Transverse colon (tissue), 4 donors: Measurements from ENCODE around the gene ARSG. TPM values are rescaled to one million over a fixed set of nuclear protein-coding genes. Genes with fewer than 3 reads are reported as not detected.
"Not testable (repeated sequence)": the region's sequence is repeated elsewhere in the genome, so short reads cannot be mapped to it uniquely, and the experiment has no call there.

Experiments used
- DNase-seq: peaks from one replicate; pipeline ENCODE4 v3.0.0-alpha.2; 2019
- H3K27ac ChIP-seq, 4 donors: fragments of 200-600 bp; sonication (generic); 2 replicates each; pipeline ENCODE4 v1.5.1; 2016 to 2018; ENCODE audit warnings: inconsistent platforms in 4 of 4
- H3K27me3 ChIP-seq: fragments of 200-600 bp; sonication (generic); 2 replicates; pipeline ENCODE4 v1.5.1; 2017; ENCODE audit warnings: inconsistent platforms
- H3K36me3 ChIP-seq, 4 donors: fragments of 200-600 bp; sonication (generic); 2 replicates each; pipeline ENCODE4 v1.5.1; 2017 to 2019; ENCODE audit warnings: inconsistent platforms in 4 of 4
- H3K4me1 ChIP-seq, 4 donors: fragments of 200-600 bp; sonication (generic); 2 replicates each; pipeline ENCODE4 v1.5.1; 2017 to 2020; ENCODE audit warnings: inconsistent platforms in 4 of 4
- H3K4me3 ChIP-seq, 4 donors: fragments of 200-600 bp; sonication (generic); 1 replicate in 1 of 4; 2 replicates in 3 of 4; pipeline versions ENCODE4 v1.5.1 to v1.6.1; 2017 to 2019; ENCODE audit warnings: inconsistent platforms in 4 of 4
- H3K9me3 ChIP-seq, 2 donors: fragments of 200-600 bp; sonication (generic); 2 replicates each; pipeline ENCODE4 v1.5.1; 2017 to 2019; ENCODE audit warnings: inconsistent platforms in 2 of 2
- CTCF ChIP-seq, 5 experiments: fragments of 200-600 bp in 3 of 5; fragments of 450-650 bp in 2 of 5; sonication (generic) in 3 of 5; IDR thresholded peaks; 1 replicate in 2 of 5; 2 replicates in 3 of 5; pipeline ENCODE4 v1.5.1; 2016 to 2017; ENCODE audit warnings: antibody characterized with exemption in 5 of 5, inconsistent platforms in 3 of 5, mild to moderate bottlenecking in 2 of 5, moderate library complexity in 1 of 5
- EP300 ChIP-seq: sonication (generic); formaldehyde crosslinking; IDR thresholded peaks from one replicate; pipeline ENCODE4 v1.6.1; 2017; ENCODE audit warnings: antibody characterized with exemption, low read depth
- POLR2A ChIP-seq: fragments of 450-650 bp; IDR thresholded peaks from one replicate; pipeline ENCODE4 v1.6.1; 2016; ENCODE audit warnings: antibody characterized with exemption, mild to moderate bottlenecking, moderate library complexity
- POLR2AphosphoS5 ChIP-seq, 3 donors: sonication (generic); formaldehyde crosslinking; IDR thresholded peaks; one replicate each; pipeline ENCODE4 v1.6.1; 2016; ENCODE audit warnings: antibody characterized with exemption in 3 of 3
- whole genome bisulfite sequencing, 2 donors: methylation state at CpG; one replicate each; pipeline ENCODE4 v1.1.5; 2018; ENCODE audit warnings: low coverage in 1 of 2; 5-methylcytosine and 5-hydroxymethylcytosine counted together
- in situ Hi-C, 4 donors: fragments of 200-750 bp; cut with MboI; loops; one replicate each; pipeline versions ENCODE4 v1.15.0 to v1.15.1; 2017; ENCODE audit warnings: low sequenced_read_pairs in 3 of 4, low pct_ligation_motif_present in 1 of 4, low pct_unique_long_range_greater_than_20kb in 1 of 4
- intact Hi-C: fragments of 100-400 bp; cut with DNase I; formaldehyde crosslinking; loops from one replicate; pipeline ENCODE4 v1.15.1; 2023; ENCODE audit warnings: low total_unique reads
- total RNA-seq, 4 donors: library from RNA; depleted of rRNA; stranded (reverse); fragments of >200 nt; gene quantifications; one replicate each; pipeline ENCODE4 v1.1.0, GENCODE V29; 2016

Gene ARSG
- total RNA-seq, 4 donors from 2014 or later, result 0.41 to 4.4 (median 1.6) TPM; not detected in 1

- TF ChIP-seq POLR2AphosphoS5 (IDR thresholded peaks at IDR 0.05) (no peak), CTCF (IDR thresholded peaks at IDR 0.05) (no peak), EP300 (no peak), POLR2A (no peak)
- in situ Hi-C loops, result no loop called here
Measured at GRCh38 chr17:68352041-68352440, 60.7 kb downstream of the ARSG start.

GRCh38 chr17:68352671-68353070 is 61.4 kb downstream of the ARSG start:
- H3K27me3 ChIP-seq, in situ Hi-C loops, H3K4me1 ChIP-seq, H3K36me3 ChIP-seq, DNase-seq, intact Hi-C loops, H3K4me3 ChIP-seq, H3K27ac ChIP-seq, H3K9me3 ChIP-seq: not testable (repeated sequence)
- WGBS, 2 donors, result 91 to 93% methylated on average over 8 to 9 of the region's 9 CpGs

More at GRCh38 chr17:68352041-68352440, 60.7 kb downstream of the ARSG start:
- DNase-seq, result no peak
- intact Hi-C loops, result no loop called here
- no peaks in the 10 kb centered on the region for H3K27me3 ChIP-seq
- H3K9me3 ChIP-seq, result no peaks in the 10 kb centered on the region
- H3K4me1 ChIP-seq, result no peaks in the 10 kb centered on the region
- no peaks in the 10 kb centered on the region for H3K36me3 ChIP-seq
- WGBS, 2 donors, result 68 to 80% methylated on average over 3 of the region's 3 CpGs
- H3K27ac ChIP-seq, result no peak overlapping the region
- H3K4me3 ChIP-seq, result no peak overlapping the region

- TF ChIP-seq EP300 (no peak), CTCF (IDR thresholded peaks at IDR 0.05) (no peak), POLR2AphosphoS5 (IDR thresholded peaks at IDR 0.05) (no peak), POLR2A (no peak)
- no peak for DNase-seq
- in situ Hi-C loops (no loop called here), intact Hi-C loops (no loop called here)
- Histone ChIP-seq H3K4me3 (no peak overlapping the region), H3K4me1 (no peaks in the 10 kb centered on the region), H3K27me3 (no peaks in the 10 kb centered on the region), H3K27ac (no peak overlapping the region), H3K36me3 (no peaks in the 10 kb centered on the region), H3K9me3 (no peaks in the 10 kb centered on the region)
- 60 to 84% methylated on average over 4 of the region's 4 CpGs for WGBS, 2 donors
Measured at GRCh38 chr17:68353111-68353521, 61.8 kb downstream of the ARSG start.

- H3K27me3 ChIP-seq, H3K36me3 ChIP-seq, in situ Hi-C loops, H3K4me3 ChIP-seq, H3K9me3 ChIP-seq, H3K4me1 ChIP-seq, DNase-seq, H3K27ac ChIP-seq, intact Hi-C loops: not testable (repeated sequence)
- WGBS, 2 donors, result 44 to 77% methylated on average over 2 of the region's 2 CpGs
Measured at GRCh38 chr17:68354311-68354710, 63.0 kb downstream of the ARSG start.

- DNase-seq, H3K9me3 ChIP-seq, H3K36me3 ChIP-seq, in situ Hi-C loops, H3K27me3 ChIP-seq, H3K4me1 ChIP-seq, H3K27ac ChIP-seq, H3K4me3 ChIP-seq: not testable (repeated sequence)
- intact Hi-C loops, result loop anchor here (5.0 kb wide), 1 partner anchor 1882 kb away; no protein-coding TSS in a partner anchor
- 94 to 100% methylated on average over 1 to 5 of the region's 5 CpGs for WGBS, 2 donors
Measured at GRCh38 chr17:68355108-68355507, 63.8 kb downstream of the ARSG start.

- peak; percentile 37 for DNase-seq
- Histone ChIP-seq H3K27ac (no peak overlapping the region), H3K27me3 (no peaks in the 10 kb centered on the region), H3K36me3 (no peaks in the 10 kb centered on the region), H3K9me3 (no peaks in the 10 kb centered on the region), H3K4me3 (no peak overlapping the region), H3K4me1 (no peaks in the 10 kb centered on the region)
- intact Hi-C loops (loop anchor here (5.0 kb wide), 1 partner anchor 1881 kb away; no protein-coding TSS in a partner anchor), in situ Hi-C loops (no loop called here)
- no peak for TF ChIP-seq POLR2A
- TF ChIP-seq POLR2AphosphoS5 (IDR thresholded peaks at IDR 0.05), result no peak
- no peak for TF ChIP-seq EP300
- no peak for TF ChIP-seq CTCF (IDR thresholded peaks at IDR 0.05)
- 67% methylated on average over 8 of the region's 8 CpGs; no CpG with 5 or more reads in 1 of the 2 donors for WGBS, 2 donors
Measured at GRCh38 chr17:68356520-68356919, 65.2 kb downstream of the ARSG start.
